HUES6 (cell line): ENCODE measurements around the gene LLGL2.

Experiments
- H3K27ac ChIP-seq: 2 replicates; pipeline ENCODE4 v1.7.0; 2013; ENCODE audit warnings: low read depth, mild to moderate bottlenecking, low read length, inconsistent platforms
- H3K27me3 ChIP-seq: 2 replicates; pipeline ENCODE4 v1.6.1; 2013; ENCODE audit warnings: low read length; ENCODE audit not compliant: control insufficient read depth, insufficient read depth
- H3K36me3 ChIP-seq: 2 replicates; pipeline ENCODE4 v1.6.1; 2013; ENCODE audit warnings: low read length; ENCODE audit not compliant: control insufficient read depth, insufficient read depth
- H3K4me1 ChIP-seq: 2 replicates; pipeline ENCODE4 v1.6.1; 2013; ENCODE audit warnings: low read length; ENCODE audit not compliant: control insufficient read depth, insufficient read depth
- H3K4me3 ChIP-seq: 2 replicates; pipeline ENCODE4 v1.5.1; 2013; ENCODE audit warnings: low read depth, low read length
- H3K9ac ChIP-seq: one replicate; pipeline ENCODE4 v1.6.1; 2013; ENCODE audit warnings: mild to moderate bottlenecking, low read length
- H3K9me3 ChIP-seq: 2 replicates; pipeline ENCODE4 v1.6.1; 2013; ENCODE audit warnings: low read depth, low read length; ENCODE audit not compliant: control insufficient read depth, insufficient read depth

LLGL2 gene

DNA sequence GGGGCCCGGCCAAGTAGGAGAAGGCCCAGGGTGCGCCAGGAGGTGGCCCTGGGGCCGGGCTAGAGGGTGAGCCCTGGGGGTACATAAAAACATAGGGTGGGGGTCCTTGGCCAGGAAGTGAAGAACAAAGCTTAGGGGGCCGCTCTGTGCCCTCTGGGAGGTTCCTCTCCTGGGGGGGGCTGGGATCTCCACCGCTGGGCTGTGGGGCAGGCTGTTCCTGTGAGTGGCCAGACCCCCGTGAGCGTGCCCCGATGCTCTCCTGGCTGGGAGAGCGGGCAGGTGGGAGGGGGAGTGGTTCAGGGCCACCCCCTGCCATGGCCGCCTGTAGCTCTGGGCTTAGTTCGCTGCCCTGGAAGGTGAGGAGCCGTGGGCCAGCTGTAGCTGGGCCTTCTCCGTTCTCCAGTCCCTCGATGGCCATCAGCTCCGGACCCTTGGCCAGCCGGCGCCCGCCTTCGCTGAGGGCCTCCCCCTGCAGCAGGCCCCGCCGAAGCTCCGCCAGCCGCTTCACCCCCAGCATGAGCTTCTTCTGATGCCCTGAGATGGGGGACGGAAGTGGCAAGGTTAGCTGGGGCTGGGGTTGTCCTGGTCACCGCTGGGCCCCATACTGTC, 22.7 kb upstream of the LLGL2 start:
- Histone ChIP-seq H3K27ac (no peak overlapping the region), H3K9ac (no peak overlapping the region), H3K9me3 (no peaks in the 10 kb centered on the region), H3K36me3 (peaks cover 60% of the 10 kb centered on the region), H3K4me3 (no peak overlapping the region), H3K4me1 (no peaks in the 10 kb centered on the region), H3K27me3 (no peaks in the 10 kb centered on the region)

DNA sequence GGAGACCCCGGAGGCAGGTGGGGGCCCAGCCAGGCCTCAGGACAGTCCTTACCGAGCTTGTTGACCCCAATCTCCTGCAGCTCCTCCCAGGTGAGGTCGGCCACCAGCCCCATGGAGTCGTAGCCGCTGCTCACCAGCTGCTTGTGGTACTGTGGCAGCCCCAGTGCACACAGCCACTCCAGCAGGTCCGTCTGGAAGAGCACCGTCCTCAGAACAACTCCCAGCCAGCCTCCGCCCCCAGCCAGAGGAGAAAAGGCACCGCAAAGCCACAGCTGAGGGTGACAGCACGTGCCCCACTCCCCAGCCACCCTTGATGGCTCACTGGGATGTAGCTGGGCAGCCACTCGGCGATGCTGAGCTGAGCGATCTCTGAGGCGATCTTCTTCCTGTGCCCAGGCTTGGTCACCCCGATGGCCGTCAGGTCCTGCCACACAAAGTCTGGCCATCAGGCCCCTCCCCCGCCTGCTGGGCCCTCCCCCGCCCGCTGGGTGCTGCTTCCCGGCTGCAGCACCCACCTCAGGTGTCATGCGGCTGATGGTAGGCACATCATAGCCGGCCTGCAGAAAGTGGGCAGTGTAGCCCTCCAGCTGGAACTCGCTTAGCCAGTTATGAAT, 22.1 kb upstream of the LLGL2 start:
- Histone ChIP-seq H3K9me3 (no peaks in the 10 kb centered on the region), H3K27ac (no peak overlapping the region), H3K36me3 (peaks cover 57% of the 10 kb centered on the region), H3K27me3 (no peaks in the 10 kb centered on the region), H3K4me3 (no peak overlapping the region), H3K9ac (no peak overlapping the region), H3K4me1 (no peaks in the 10 kb centered on the region)

DNA sequence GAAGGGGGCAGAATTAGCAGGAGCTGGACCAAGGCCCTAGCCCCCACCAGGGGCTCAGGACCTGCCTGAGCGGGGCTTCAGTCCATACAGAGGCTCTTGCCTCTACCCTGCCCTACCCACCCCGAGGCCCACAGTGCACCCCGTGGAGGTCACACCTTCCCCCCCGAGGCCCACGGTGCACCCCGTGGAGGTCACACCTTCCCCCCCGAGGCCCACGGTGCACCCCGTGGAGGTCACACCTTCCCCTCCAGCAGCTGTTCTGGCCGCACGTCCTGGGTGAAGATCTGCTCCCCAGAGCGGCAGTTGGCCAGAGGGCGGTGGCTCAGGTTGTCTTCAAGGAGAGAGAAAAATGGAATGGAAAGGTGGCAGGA, 21.5 kb upstream of the LLGL2 start:
- H3K9me3 ChIP-seq = no peaks in the 10 kb centered on the region

DNA sequence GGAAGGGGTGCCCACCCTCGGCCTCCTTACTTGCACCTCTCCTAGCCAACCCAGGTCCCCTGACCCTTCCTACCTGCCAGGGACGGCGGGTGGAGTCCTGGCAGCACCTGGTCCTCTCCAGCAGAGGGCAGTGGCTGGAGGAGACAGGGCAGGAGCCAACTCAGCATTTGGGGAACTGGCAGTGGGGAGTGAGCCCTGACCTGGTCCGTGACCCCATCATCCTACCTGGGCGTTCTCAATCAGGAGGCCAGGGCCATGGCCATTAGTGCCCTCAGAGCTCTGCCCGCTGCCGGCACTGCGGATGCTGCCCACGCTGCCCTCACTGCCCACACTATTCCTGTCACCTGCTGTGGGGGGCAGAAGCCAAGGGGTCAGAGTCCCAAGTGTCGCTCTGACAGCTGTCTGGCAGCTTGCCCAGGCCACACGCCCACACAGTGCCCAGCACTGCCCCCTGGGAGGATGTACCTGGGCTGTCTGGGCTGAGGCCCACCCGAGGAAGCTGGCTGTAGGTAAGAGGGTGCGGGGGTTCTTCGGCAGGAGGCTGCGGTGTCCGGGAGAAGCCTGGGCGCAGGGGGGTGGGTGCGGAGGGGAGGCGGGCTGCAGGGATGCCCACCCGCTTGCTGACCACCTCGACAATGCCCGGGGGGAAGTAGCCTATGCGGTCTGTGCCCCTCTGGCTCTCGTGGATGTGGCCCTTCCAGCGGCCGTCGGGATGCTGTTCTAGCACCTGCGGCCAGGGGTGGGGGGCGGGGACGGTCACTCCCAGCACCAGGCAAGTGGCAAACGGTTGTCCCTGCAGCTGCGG, 20.9 kb upstream of the LLGL2 start:
- Histone ChIP-seq H3K36me3 (peaks cover 56% of the 10 kb centered on the region), H3K4me1 (no peaks in the 10 kb centered on the region), H3K9ac (no peak overlapping the region), H3K4me3 (no peak overlapping the region), H3K27ac (no peak overlapping the region), H3K9me3 (no peaks in the 10 kb centered on the region), H3K27me3 (no peaks in the 10 kb centered on the region)

More for the DNA sequence above, 21.5 kb upstream of the LLGL2 start:
- H3K27ac ChIP-seq = no peak overlapping the region
- H3K36me3 ChIP-seq = peaks cover 56% of the 10 kb centered on the region
- H3K4me3 ChIP-seq = no peak overlapping the region
- H3K4me1 ChIP-seq = no peaks in the 10 kb centered on the region
- H3K9ac ChIP-seq = no peak overlapping the region
- no peaks in the 10 kb centered on the region for H3K27me3 ChIP-seq

DNA sequence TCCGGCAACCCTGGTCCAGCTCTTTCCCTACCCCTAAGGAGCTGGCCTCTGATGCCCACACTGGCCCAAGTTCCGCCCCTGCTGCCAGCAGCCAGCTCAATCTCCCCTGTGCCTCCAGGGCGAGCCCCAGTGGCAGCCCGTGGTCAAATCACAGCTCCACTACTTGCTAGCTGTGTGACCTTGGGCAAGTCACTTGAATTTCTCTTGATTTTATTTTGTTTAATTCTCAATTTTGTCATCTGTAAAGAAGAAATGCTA, 20.4 kb upstream of the LLGL2 start:
- H3K4me3 ChIP-seq = no peak overlapping the region
- H3K4me1 ChIP-seq = no peaks in the 10 kb centered on the region
- H3K36me3 ChIP-seq = peaks cover 60% of the 10 kb centered on the region
- no peaks in the 10 kb centered on the region for H3K9me3 ChIP-seq
- H3K27me3 ChIP-seq = no peaks in the 10 kb centered on the region
- H3K27ac ChIP-seq = no peak overlapping the region
- H3K9ac ChIP-seq = no peak overlapping the region

DNA sequence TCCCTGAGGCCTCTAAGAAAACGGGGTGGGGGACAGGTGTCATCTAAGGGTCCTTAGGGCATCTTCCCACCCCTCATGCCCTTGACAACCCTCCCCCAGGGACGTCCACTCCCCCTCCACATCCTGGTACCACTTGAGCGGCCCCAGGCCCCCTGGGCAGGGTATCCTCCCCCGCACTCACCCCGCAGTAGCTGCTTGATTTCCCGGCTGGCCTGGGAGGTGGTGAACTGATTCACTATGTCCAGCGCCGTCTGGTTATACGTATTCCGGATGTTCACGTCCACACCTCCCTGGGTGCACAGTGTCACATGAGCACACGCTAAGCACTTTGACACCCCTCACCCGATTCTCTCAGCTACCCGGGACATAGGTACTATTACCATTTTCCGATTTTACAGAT, 19.9 kb upstream of the LLGL2 start:
- no peak overlapping the region for H3K4me3 ChIP-seq
- H3K27ac ChIP-seq = no peak overlapping the region
- no peaks in the 10 kb centered on the region for H3K27me3 ChIP-seq
- H3K9ac ChIP-seq = no peak overlapping the region
- H3K4me1 ChIP-seq = no peaks in the 10 kb centered on the region
- peaks cover 58% of the 10 kb centered on the region for H3K36me3 ChIP-seq
- no peaks in the 10 kb centered on the region for H3K9me3 ChIP-seq

DNA sequence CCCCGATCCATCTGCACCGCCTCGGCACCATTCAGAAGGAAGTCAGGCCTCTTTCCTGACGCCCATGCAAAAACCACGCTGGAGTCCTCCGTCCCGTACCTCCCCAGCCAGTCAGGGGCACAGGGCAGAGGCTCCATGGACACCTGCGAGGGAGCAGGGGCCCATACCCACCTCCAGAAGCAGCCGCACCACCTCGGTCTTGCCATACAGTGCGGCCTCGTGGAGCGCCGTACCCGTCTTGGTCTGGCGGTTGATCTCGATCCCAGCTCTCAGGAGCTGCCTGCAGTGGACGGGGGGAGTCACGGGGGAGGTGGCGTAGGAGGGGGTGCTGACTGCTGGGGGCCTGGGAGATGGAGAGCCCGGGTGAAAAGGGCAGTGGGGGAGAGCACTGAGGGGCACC, 19.4 kb upstream of the LLGL2 start:
- H3K36me3 ChIP-seq = peaks cover 54% of the 10 kb centered on the region
- H3K27ac ChIP-seq = no peak overlapping the region
- H3K4me3 ChIP-seq = no peak overlapping the region
- no peak overlapping the region for H3K9ac ChIP-seq
- H3K9me3 ChIP-seq = no peaks in the 10 kb centered on the region
- H3K4me1 ChIP-seq = no peaks in the 10 kb centered on the region
- H3K27me3 ChIP-seq = no peaks in the 10 kb centered on the region

DNA sequence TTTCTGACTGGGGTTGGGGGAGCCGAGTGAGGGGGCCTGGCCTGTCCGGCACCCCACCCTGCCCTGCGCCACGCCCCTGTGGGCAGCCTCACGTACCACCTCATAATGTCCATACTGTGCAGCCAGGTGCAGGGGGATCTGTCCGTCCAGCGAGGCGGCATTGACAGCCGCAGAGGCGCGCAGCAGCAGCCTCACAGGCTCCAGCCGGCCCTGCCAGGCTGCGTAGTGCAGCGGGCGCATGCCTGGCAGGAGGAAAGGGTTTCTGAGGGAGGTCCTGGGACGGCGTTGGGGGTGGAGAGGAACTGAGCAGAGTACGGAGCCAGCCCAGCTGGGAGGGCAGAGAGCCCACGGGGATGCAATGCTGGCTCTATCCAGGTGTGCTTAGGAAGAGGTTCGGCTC, 18.6 kb upstream of the LLGL2 start:
- H3K27me3 ChIP-seq = no peaks in the 10 kb centered on the region
- H3K4me3 ChIP-seq = no peak overlapping the region
- peaks cover 52% of the 10 kb centered on the region for H3K36me3 ChIP-seq
- H3K27ac ChIP-seq = no peak overlapping the region
- no peaks in the 10 kb centered on the region for H3K9me3 ChIP-seq
- no peaks in the 10 kb centered on the region; the same call in 1 of the 2 replicates for H3K4me1 ChIP-seq
- no peak overlapping the region for H3K9ac ChIP-seq

DNA sequence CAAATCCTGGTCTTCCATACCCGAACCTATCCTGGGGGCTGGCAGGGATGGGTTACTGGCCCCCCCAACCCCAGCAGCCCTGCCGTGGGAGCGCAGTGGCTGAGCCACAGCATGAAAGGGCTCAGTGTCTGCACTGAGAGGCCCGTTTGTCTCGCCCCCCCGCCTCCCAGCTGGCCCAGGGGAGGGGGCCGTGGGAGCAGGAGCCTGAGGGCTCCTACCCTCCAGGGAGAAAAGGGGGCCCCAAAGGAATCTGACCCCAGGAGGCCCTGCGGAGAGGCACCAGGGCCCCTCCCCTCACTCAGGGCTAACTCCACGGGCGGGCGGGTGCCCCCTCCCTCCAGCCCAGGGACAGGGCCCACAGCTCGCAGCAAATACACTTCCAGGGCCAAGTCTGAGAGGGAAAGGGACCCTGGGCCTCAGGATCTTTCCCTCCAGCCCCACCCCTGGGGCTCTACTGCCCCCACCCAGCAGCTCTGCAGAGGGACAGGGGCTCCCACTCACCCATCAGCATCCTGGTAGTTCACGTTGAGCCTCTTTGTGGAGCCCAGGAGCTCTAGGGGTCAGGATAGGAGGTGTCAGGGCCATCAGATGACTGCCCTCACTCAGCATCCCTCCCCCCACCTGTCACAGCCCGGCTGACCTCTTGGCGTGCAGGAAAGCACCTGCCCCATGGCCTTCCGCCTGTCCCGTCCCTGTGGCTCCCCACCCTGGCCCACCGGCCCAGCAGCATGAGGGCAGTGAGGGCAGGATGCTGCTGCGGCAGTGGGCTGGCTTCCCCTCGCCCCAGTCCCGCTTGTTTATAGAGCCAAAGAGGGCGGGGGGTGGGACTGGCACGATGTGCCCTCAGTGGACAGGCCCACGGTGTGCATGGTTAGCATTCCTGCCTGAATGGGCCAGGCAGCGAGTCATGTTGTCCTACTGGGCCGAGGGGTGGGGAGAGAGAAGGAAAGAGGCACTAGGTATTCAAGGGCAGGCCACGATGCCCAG, 17.5 kb upstream of the LLGL2 start:
- H3K27ac ChIP-seq = no peak overlapping the region
- no peak overlapping the region for H3K9ac ChIP-seq
- H3K4me1 ChIP-seq = no peaks in the 10 kb centered on the region; the same call in 1 of the 2 replicates
- no peaks in the 10 kb centered on the region for H3K27me3 ChIP-seq
- no peaks in the 10 kb centered on the region for H3K9me3 ChIP-seq
- H3K4me3 ChIP-seq = no peak overlapping the region
- H3K36me3 ChIP-seq = peaks cover 54% of the 10 kb centered on the region

DNA sequence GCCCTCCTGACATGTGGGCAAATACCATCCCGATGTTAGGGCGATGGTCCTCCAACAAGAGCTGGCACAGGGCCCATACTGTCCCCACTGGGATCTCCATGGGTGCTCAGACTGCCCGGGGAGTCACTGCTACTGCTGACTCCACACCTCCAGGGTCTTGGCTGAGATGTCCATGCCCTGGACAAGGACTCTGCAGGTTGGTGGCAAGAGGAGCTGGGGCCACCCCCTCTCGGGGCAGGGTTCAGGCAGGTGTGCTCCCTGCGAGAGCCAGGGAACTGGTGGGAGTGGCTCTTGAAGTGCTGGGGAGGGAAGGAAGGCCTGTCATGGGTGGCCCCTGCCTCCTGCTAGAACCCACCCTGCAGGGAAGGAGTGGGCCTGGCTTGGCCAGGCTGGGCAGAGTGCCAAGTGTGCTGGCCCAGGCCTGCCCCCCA, 16.6 kb upstream of the LLGL2 start:
- no peaks in the 10 kb centered on the region; the same call in 1 of the 2 replicates for H3K4me1 ChIP-seq

More for the DNA sequence above, 16.6 kb upstream of the LLGL2 start:
- H3K9ac ChIP-seq = no peak overlapping the region
- peaks cover 54% of the 10 kb centered on the region for H3K36me3 ChIP-seq
- H3K27ac ChIP-seq = no peak overlapping the region
- H3K4me3 ChIP-seq = no peak overlapping the region
- H3K27me3 ChIP-seq = no peaks in the 10 kb centered on the region
- H3K9me3 ChIP-seq = no peaks in the 10 kb centered on the region
